DOHH2 (cell line): ENCODE measurements around the gene SECISBP2.
"Not testable (repeated sequence)": the region's sequence is repeated elsewhere in the genome, so short reads cannot be mapped to it uniquely, and the experiment has no call there.

Experiments used
- H3F3A ChIP-seq: fragments of 200-600 bp; sonication (generic), shearing (Covaris generic); 2 replicates; pipeline ENCODE4 v1.6.0; 2016; ENCODE audit warnings: antibody characterized with exemption, mild to moderate bottlenecking; ENCODE audit not compliant: control insufficient read depth, insufficient read depth
- H3K27ac ChIP-seq: fragments of 200-600 bp; sonication (generic); 2 replicates; pipeline ENCODE4 v1.5.1; 2014; ENCODE audit warnings: low read depth, mild to moderate bottlenecking, low read length, moderate library complexity
- H3K27me3 ChIP-seq: fragments of 200-600 bp; sonication (generic); 2 replicates; pipeline ENCODE4 v1.6.1; 2014; ENCODE audit warnings: mild to moderate bottlenecking, low read length, mixed read lengths; ENCODE audit not compliant: control insufficient read depth
- H3K36me3 ChIP-seq: fragments of 200-600 bp; sonication (generic); 2 replicates; pipeline ENCODE4 v1.6.1; 2014; ENCODE audit warnings: mild to moderate bottlenecking, low read length, moderate library complexity, mixed read lengths; ENCODE audit not compliant: control insufficient read depth
- H3K4me1 ChIP-seq: fragments of 200-600 bp; sonication (generic); 2 replicates; pipeline ENCODE4 v1.6.1; 2014; ENCODE audit warnings: mild to moderate bottlenecking, low read length, mixed read lengths; ENCODE audit not compliant: control insufficient read depth
- H3K4me2 ChIP-seq: fragments of 200-600 bp; sonication (generic); 2 replicates; pipeline ENCODE4 v1.6.0; 2014; ENCODE audit warnings: mild to moderate bottlenecking, low read length, moderate library complexity
- H3K4me3 ChIP-seq: fragments of 200-600 bp; sonication (generic); 2 replicates; pipeline ENCODE4 v1.5.1; 2014; ENCODE audit warnings: mild to moderate bottlenecking, low read length, mixed read lengths
- H3K79me2 ChIP-seq: fragments of 200-600 bp; sonication (generic); 2 replicates; pipeline ENCODE4 v1.6.1; 2014; ENCODE audit warnings: mild to moderate bottlenecking, low read length, mixed read lengths; ENCODE audit not compliant: control insufficient read depth
- H3K9me2 ChIP-seq: fragments of 200-600 bp; sonication (generic); replicated peaks from 2 replicates; pipeline ENCODE4 v1.6.1; 2014; ENCODE audit warnings: mild to moderate bottlenecking, low read length, mixed read lengths; ENCODE audit not compliant: control insufficient read depth
- H3K9me3 ChIP-seq: fragments of 200-600 bp; sonication (generic); 2 replicates; pipeline ENCODE4 v1.6.1; 2014; ENCODE audit warnings: antibody characterized with exemption, low read length, mixed read lengths; ENCODE audit not compliant: control insufficient read depth, insufficient read depth
- H4K20me1 ChIP-seq: fragments of 200-600 bp; sonication (generic); 2 replicates; pipeline ENCODE4 v1.6.0; 2014; ENCODE audit warnings: low read depth, mild to moderate bottlenecking, antibody characterized with exemption, low read length, moderate library complexity; ENCODE audit not compliant: control insufficient read depth, insufficient read depth
- CTCF ChIP-seq: fragments of 200-600 bp; sonication (generic); IDR thresholded peaks from one replicate; pipeline ENCODE4 v1.5.1; 2014; ENCODE audit warnings: antibody characterized with exemption, mild to moderate bottlenecking, low read depth, low read length; ENCODE audit not compliant: poor library complexity, severe bottlenecking
- EZH2phosphoT487 ChIP-seq: fragments of 200-600 bp; sonication (generic); IDR thresholded peaks from 2 replicates; pipeline ENCODE4 v1.6.1; 2017; ENCODE audit warnings: borderline replicate concordance, mild to moderate bottlenecking, antibody characterized with exemption, low read length, moderate library complexity, mixed read lengths

Gene SECISBP2

GRCh38 chr9:89291741-89292140 is 26.6 kb upstream of the SECISBP2 start:
- H3K4me2 ChIP-seq = no peak overlapping the region

GRCh38 chr9:89293014-89293413 is 25.3 kb upstream of the SECISBP2 start:
- TF ChIP-seq EZH2phosphoT487 (no peak), CTCF (no peak)
- peaks cover 7% of the 10 kb centered on the region; the same call in 1 of the 2 replicates for H3K9me3 ChIP-seq
- no peaks in the 10 kb centered on the region for H3K27me3 ChIP-seq
- no peaks in the 10 kb centered on the region for H3K9me2 ChIP-seq
- no peak overlapping the region for H3K4me2 ChIP-seq
- no peaks in the 10 kb centered on the region for H3K4me1 ChIP-seq
- H3K79me2 ChIP-seq = no peaks in the 10 kb centered on the region
- H3K27ac ChIP-seq = no peak overlapping the region
- H4K20me1 ChIP-seq = no peaks in the 10 kb centered on the region
- H3F3A ChIP-seq = no peaks in the 10 kb centered on the region
- no peaks in the 10 kb centered on the region for H3K36me3 ChIP-seq
- no peak overlapping the region for H3K4me3 ChIP-seq

More at GRCh38 chr9:89291741-89292140, 26.6 kb upstream of the SECISBP2 start:
- H4K20me1 ChIP-seq = no peaks in the 10 kb centered on the region
- H3K4me3 ChIP-seq = no peak overlapping the region
- H3K36me3 ChIP-seq = no peaks in the 10 kb centered on the region
- H3F3A ChIP-seq = no peaks in the 10 kb centered on the region
- H3K79me2 ChIP-seq = no peaks in the 10 kb centered on the region
- H3K27ac ChIP-seq = no peak overlapping the region
- H3K9me2 ChIP-seq = no peaks in the 10 kb centered on the region
- peaks cover 7% of the 10 kb centered on the region; the same call in 1 of the 2 replicates for H3K9me3 ChIP-seq
- TF ChIP-seq EZH2phosphoT487 = no peak
- TF ChIP-seq CTCF = no peak
- H3K27me3 ChIP-seq = no peaks in the 10 kb centered on the region
- H3K4me1 ChIP-seq = no peaks in the 10 kb centered on the region

DNA sequence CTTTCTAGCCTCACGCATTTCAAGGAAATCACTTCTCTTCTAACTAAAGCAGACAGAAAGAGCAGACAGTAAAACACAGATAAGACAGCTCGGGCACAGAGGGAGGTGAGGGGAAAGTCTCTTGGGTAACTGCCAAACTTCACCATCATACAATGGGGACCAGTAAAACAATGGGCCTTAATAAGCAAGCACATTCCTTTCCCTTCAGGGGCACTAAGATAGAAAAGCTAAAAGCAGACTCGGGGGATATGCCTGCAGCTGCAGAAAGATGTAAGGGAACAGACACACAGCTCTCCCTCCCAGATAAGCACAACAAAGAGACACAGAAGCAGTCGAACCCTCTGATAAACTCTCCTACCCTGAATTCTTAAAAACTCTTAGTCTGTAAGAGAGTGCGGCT is 22.9 kb upstream of the SECISBP2 start:
- no peak overlapping the region for H3K4me2 ChIP-seq
- no peaks in the 10 kb centered on the region for H3F3A ChIP-seq
- H4K20me1 ChIP-seq = no peaks in the 10 kb centered on the region
- no peaks in the 10 kb centered on the region for H3K36me3 ChIP-seq
- no peaks in the 10 kb centered on the region for H3K79me2 ChIP-seq
- peaks cover 7% of the 10 kb centered on the region; the same call in 1 of the 2 replicates for H3K9me3 ChIP-seq
- no peak overlapping the region for H3K4me3 ChIP-seq
- H3K4me1 ChIP-seq = peaks cover 4% of the 10 kb centered on the region; the same call in 1 of the 2 replicates
- H3K27me3 ChIP-seq = no peaks in the 10 kb centered on the region
- no peak overlapping the region for H3K27ac ChIP-seq
- no peaks in the 10 kb centered on the region for H3K9me2 ChIP-seq
- TF ChIP-seq CTCF (no peak), EZH2phosphoT487 (no peak)

- H3K9me2 ChIP-seq, H3K4me3 ChIP-seq, H3K36me3 ChIP-seq, H3K9me3 ChIP-seq, H3K27me3 ChIP-seq, H4K20me1 ChIP-seq: not testable (repeated sequence)
- Histone ChIP-seq H3K4me1 (peaks cover 65% of the 10 kb centered on the region), H3F3A (peaks cover 44% of the 10 kb centered on the region), H3K4me2 (peak overlapping the region; percentile 35), H3K27ac (peak overlapping the region; percentile 56), H3K79me2 (peaks cover 11% of the 10 kb centered on the region)
These were observed 16.3 kb upstream of the SECISBP2 start for GRCh38 chr9:89301996-89302395.
